MCF 10A (cell line): ENCODE measurements around the gene KLHL26. TPM values are rescaled to one million over a fixed set of nuclear protein-coding genes. Genes with fewer than 3 reads are reported as not detected.

ENCODE experiments used
- BruUV-seq: library from RNA; stranded (reverse); fragments of 400-500 nt; replicated peaks from 2 replicates; lab custom pipeline; 2021; lab: Mats Ljungman, UMichigan
- CTCF ChIA-PET: fragments of 300-600 bp; sonication (Branson Sonifier 250); formaldehyde crosslinking; extraction: SDS; loops from one replicate; lab custom pipeline; 2021; ENCODE audit warnings: antibody characterized with exemption, inconsistent platforms; lab: Yijun Ruan, JAX
- POLR2A ChIA-PET: fragments of 300-600, 350-650 bp; sonication (Branson Sonifier 250); formaldehyde crosslinking; extraction: SDS; loops from one replicate; lab custom pipeline; 2020; ENCODE audit warnings: antibody characterized with exemption, inconsistent platforms; lab: Yijun Ruan, JAX
- DNase-seq: peaks from one replicate; pipeline ENCODE4 v3.0.0-alpha.2; 2018; ENCODE audit not compliant: unreplicated experiment
- H3K27ac Mint-ChIP-seq: one replicate; pipeline ENCODE4 v1.8.0; 2022; ENCODE audit warnings: mild to moderate bottlenecking, low read depth, mixed read lengths; ENCODE audit not compliant: unreplicated experiment
- H3K27me3 Mint-ChIP-seq: one replicate; pipeline ENCODE4 v1.8.0; 2022; ENCODE audit warnings: mixed read lengths; ENCODE audit not compliant: insufficient read depth, unreplicated experiment
- H3K36me3 Mint-ChIP-seq: one replicate; pipeline ENCODE4 v1.8.0; 2022; ENCODE audit warnings: mild to moderate bottlenecking, moderate library complexity, mixed read lengths; ENCODE audit not compliant: insufficient read depth, unreplicated experiment
- H3K4me1 Mint-ChIP-seq: one replicate; pipeline ENCODE4 v1.8.0; 2022; ENCODE audit warnings: mixed read lengths; ENCODE audit not compliant: insufficient read depth, unreplicated experiment
- H3K4me3 Mint-ChIP-seq: one replicate; pipeline ENCODE4 v1.8.0; 2022; ENCODE audit warnings: mild to moderate bottlenecking, moderate library complexity, mixed read lengths; ENCODE audit not compliant: unreplicated experiment
- H3K9me3 Mint-ChIP-seq: one replicate; pipeline ENCODE4 v1.8.0; 2022; ENCODE audit warnings: mixed read lengths; ENCODE audit not compliant: unreplicated experiment
- intact Hi-C: fragments of 100-400 bp; cut with micrococcal nuclease; formaldehyde crosslinking; loops from 2 replicates; pipeline ENCODE4 v1.14.1; 2022
- total RNA-seq: library from RNA; stranded (reverse); gene quantifications from 2 replicates; pipeline ENCODE4 v1.2.3, GENCODE V29; 2022
- TF ChIP-seq, protein P1 (sequence below): fragments of 200-600 bp; IDR thresholded peaks from one replicate; pipeline ENCODE4 v1.8.0; 2022; ENCODE audit warnings: antibody characterized with exemption, mild to moderate bottlenecking; ENCODE audit not compliant: unreplicated experiment

The KLHL26 gene
- total RNA-seq, 1 experiment from 2014 or later: 6.6 TPM

DNA sequence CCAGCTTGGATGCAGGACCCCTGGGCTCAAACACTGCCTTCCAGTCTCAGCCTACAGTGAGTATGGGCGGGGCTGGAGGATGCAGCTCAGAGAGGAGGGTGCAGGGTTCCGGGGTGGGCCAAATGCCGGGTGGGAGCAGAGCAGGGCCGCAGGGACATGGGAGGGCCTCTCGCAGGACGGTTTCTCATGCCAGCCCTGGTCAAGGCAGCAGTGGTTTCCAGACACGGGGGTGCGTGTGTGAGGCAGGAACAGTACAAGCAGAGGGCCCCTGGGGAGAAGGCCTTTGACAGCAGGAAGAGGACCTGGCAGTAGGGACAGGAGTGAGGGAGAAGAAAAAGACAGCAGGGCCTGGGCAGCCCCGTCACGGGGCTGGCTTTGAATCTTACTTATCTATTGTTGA lies 80.8 kb downstream of the KLHL26 start:
- peaks cover 5% of the 10 kb centered on the region for H3K36me3 Mint-ChIP-seq
- H3K4me3 Mint-ChIP-seq: no peak overlapping the region
- intact Hi-C loops: no loop called here
- H3K4me1 Mint-ChIP-seq: peaks cover 6% of the 10 kb centered on the region
- no peaks in the 10 kb centered on the region for H3K27me3 Mint-ChIP-seq
- TF ChIP-seq, protein P1, sequence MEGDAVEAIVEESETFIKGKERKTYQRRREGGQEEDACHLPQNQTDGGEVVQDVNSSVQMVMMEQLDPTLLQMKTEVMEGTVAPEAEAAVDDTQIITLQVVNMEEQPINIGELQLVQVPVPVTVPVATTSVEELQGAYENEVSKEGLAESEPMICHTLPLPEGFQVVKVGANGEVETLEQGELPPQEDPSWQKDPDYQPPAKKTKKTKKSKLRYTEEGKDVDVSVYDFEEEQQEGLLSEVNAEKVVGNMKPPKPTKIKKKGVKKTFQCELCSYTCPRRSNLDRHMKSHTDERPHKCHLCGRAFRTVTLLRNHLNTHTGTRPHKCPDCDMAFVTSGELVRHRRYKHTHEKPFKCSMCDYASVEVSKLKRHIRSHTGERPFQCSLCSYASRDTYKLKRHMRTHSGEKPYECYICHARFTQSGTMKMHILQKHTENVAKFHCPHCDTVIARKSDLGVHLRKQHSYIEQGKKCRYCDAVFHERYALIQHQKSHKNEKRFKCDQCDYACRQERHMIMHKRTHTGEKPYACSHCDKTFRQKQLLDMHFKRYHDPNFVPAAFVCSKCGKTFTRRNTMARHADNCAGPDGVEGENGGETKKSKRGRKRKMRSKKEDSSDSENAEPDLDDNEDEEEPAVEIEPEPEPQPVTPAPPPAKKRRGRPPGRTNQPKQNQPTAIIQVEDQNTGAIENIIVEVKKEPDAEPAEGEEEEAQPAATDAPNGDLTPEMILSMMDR: no peak
- no peak for DNase-seq
- ChIA-PET POLR2A (interaction anchor here (0.6 kb wide), 1 partner anchor 15 kb away, joined by 3 read pairs; no protein-coding TSS in a partner anchor), CTCF (no interaction called here)
- H3K27ac Mint-ChIP-seq: no peak overlapping the region
- BruUV-seq: no TSS peak
- no peaks in the 10 kb centered on the region for H3K9me3 Mint-ChIP-seq

DNA sequence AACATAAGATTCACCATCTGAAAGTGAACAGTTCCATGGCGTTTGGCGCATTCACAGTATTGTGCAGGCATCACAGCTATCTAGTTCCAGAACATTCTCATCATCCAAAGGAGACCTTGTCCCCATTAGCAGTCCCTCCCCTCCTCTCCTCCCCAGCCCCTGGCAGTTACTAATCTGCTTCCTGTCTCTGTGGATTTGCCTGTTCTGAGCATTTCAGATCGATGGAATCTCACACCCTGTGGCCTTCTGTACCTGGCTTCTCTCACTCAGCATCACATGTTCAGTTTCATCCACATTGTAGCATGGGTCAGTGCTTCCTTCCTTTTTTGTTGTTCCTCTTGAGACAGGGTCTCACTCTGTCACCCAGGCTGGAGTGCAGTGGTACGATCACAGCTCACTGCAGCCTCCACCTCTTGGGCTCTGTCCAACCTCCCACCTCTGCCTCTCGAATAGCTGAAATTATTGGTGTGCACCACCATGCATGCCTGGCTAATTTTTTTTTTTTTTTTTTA lies 81.2 kb downstream of the KLHL26 start:
- ChIA-PET CTCF (no interaction called here), POLR2A (interaction anchor here (0.6 kb wide), 1 partner anchor 14 kb away, joined by 3 read pairs; no protein-coding TSS in a partner anchor)
- no peak for DNase-seq
- TF ChIP-seq, protein P1: no peak
- no TSS peak for BruUV-seq
- Mint-ChIP-seq H3K27me3 (no peaks in the 10 kb centered on the region), H3K27ac (no peak overlapping the region), H3K36me3 (peaks cover 5% of the 10 kb centered on the region), H3K4me3 (no peak overlapping the region), H3K9me3 (no peaks in the 10 kb centered on the region), H3K4me1 (peaks cover 6% of the 10 kb centered on the region)
- intact Hi-C loops: no loop called here

DNA sequence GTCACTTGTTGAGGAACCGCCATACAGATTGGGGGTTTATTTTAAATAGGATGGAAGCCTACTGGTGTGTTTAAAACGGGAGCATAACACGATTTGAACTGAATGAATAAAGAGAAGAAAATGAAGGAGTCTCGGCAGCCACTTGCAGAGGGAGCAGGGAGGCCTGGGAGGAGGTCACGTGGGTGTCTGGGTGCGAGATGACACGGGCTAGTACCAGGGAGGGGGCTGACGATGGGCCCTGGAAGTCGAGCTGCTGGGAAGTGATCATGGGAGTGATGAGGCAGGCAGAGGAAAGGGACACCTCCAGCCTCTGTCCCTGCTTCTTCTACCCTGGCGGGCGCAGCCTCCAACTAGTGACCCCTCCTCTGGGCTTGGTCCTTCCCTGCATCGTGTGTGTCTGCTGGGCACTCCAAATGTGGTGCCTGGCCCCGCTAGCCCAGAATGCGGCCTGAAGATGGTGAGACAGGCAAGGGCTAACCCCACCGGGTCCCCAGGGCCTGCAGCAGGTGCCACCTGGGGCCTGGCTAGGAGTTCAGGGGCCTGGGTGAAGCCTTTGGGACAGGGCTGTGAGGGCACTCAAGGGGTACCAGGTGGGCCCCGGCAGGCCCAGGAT lies 82.1 kb downstream of the KLHL26 start:
- POLR2A ChIA-PET: no interaction called here
- CTCF ChIA-PET: no interaction called here
- intact Hi-C loops: no loop called here
- TF ChIP-seq, protein P1: no peak
- BruUV-seq: no TSS peak
- Mint-ChIP-seq H3K27me3 (no peaks in the 10 kb centered on the region), H3K36me3 (peaks cover 5% of the 10 kb centered on the region), H3K4me3 (no peak overlapping the region), H3K4me1 (peaks cover 6% of the 10 kb centered on the region), H3K27ac (no peak overlapping the region), H3K9me3 (no peaks in the 10 kb centered on the region)
- no peak for DNase-seq

DNA sequence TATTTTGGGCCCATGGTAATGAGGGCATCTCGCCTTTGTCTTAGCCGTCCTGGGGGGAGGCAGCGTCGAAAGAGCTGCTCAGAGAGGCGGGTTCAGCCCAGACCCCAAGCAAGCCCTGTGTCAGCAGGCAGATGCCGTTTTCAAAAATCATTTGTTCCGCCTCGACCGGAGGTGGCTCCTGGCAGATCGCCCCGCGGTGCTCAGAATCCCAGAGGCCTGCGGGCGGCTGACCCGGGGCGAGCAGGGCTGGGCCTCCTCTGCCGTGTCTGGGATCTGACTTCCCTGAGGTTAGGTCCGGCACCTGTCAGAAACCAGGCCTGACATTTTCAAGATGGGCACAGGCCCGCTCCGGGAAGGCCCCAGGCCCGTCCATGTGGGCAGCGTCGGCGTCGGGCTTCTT lies 82.7 kb downstream of the KLHL26 start:
- Mint-ChIP-seq H3K27ac (no peak overlapping the region), H3K4me3 (no peak overlapping the region), H3K36me3 (peaks cover 5% of the 10 kb centered on the region), H3K9me3 (no peaks in the 10 kb centered on the region), H3K27me3 (no peaks in the 10 kb centered on the region), H3K4me1 (peaks cover 6% of the 10 kb centered on the region)
- no TSS peak for BruUV-seq
- intact Hi-C loops: no loop called here
- TF ChIP-seq, protein P1: no peak
- ChIA-PET POLR2A (no interaction called here), CTCF (no interaction called here)
- DNase-seq: no peak

Other genes with a start within 250 kb of the KLHL26 start
- not detected in 2 replicates for gene LRRC25, start 239.4 kb upstream of the KLHL26 start, total RNA-seq
- gene SSBP4, start 217.6 kb upstream of the KLHL26 start, total RNA-seq: 22.3 and 26.3 TPM in 2 replicates
- 6.8 and 7.7 TPM in 2 replicates for gene ISYNA1, start 198.9 kb upstream of the KLHL26 start, total RNA-seq
- 20.8 and 22.4 TPM in 2 replicates for gene ELL, start 115.0 kb upstream of the KLHL26 start, total RNA-seq
- gene FKBP8, start 93.5 kb upstream of the KLHL26 start, total RNA-seq: 142 and 154 TPM in 2 replicates
- 120 and 126 TPM in 2 replicates for gene KXD1, start 79.2 kb upstream of the KLHL26 start, total RNA-seq
- gene UBA52, start 65.2 kb upstream of the KLHL26 start, total RNA-seq: 1,330 and 1,392 TPM in 2 replicates
- 29.6 and 49.3 TPM in 2 replicates for gene REX1BD, start 48.2 kb upstream of the KLHL26 start, total RNA-seq
- 4.3 and 4.8 TPM in 2 replicates for gene CRLF1, start 30.2 kb upstream of the KLHL26 start, total RNA-seq
- 0.33 and 0.64 TPM in 2 replicates for gene TMEM59L, start 24.2 kb upstream of the KLHL26 start, total RNA-seq
- 8.6 and 11.1 TPM in 2 replicates for gene CRTC1, start 46.7 kb downstream of the KLHL26 start, total RNA-seq
- gene COMP, start 154.3 kb downstream of the KLHL26 start, total RNA-seq: not detected in 2 replicates
- gene UPF1, start 194.9 kb downstream of the KLHL26 start, total RNA-seq: 79.8 and 85.0 TPM in 2 replicates